Measurements from ENCODE around the gene KIFAP3.
A peak's percentile ranks its signal among the peaks of the same experiment; 100 is the strongest.
"Not testable (repeated sequence)": the region's sequence is repeated elsewhere in the genome, so short reads cannot be mapped to it uniquely, and the experiment has no call there.

KIFAP3 gene

GRCh38 chr1:169924829-169925228 lies 149.7 kb downstream of the KIFAP3 start:
- DNase-seq (ENCODE audit: low read depth, low spot score) = no peak

- DNase-seq (ENCODE audit: low read depth, low spot score) = no peak
These were observed 150.4 kb downstream of the KIFAP3 start for GRCh38 chr1:169924063-169924462.

GRCh38 chr1:169921080-169921479 lies 153.4 kb downstream of the KIFAP3 start:
- no peak for DNase-seq (ENCODE audit: low read depth, low spot score)

- no peak for DNase-seq (ENCODE audit: low read depth, low spot score)
These were observed 155.6 kb downstream of the KIFAP3 start for GRCh38 chr1:169918927-169919326.

- not testable (repeated sequence) for DNase-seq (ENCODE audit: low read depth, low spot score)
These were observed 156.3 kb downstream of the KIFAP3 start for GRCh38 chr1:169918220-169918619.

GRCh38 chr1:169915150-169915549 lies 159.3 kb downstream of the KIFAP3 start:
- DNase-seq (ENCODE audit: low read depth, low spot score) = no peak

- no peak for DNase-seq (ENCODE audit: low read depth, low spot score)
These were observed 160.0 kb downstream of the KIFAP3 start for GRCh38 chr1:169914531-169914930.

- DNase-seq (ENCODE audit: low read depth, low spot score) = no peak
These were observed 165.0 kb downstream of the KIFAP3 start for GRCh38 chr1:169909499-169909898.

GRCh38 chr1:169906938-169907337 lies 167.6 kb downstream of the KIFAP3 start:
- no peak for DNase-seq (ENCODE audit: low read depth, low spot score)

- DNase-seq (ENCODE audit: low read depth, low spot score) = no peak
These were observed 169.7 kb downstream of the KIFAP3 start for GRCh38 chr1:169904834-169905233.

GRCh38 chr1:169902751-169903150 lies 171.7 kb downstream of the KIFAP3 start:
- no peak for DNase-seq (ENCODE audit: low read depth, low spot score)

- no peak for DNase-seq (ENCODE audit: low read depth, low spot score)
These were observed 173.4 kb downstream of the KIFAP3 start for GRCh38 chr1:169901115-169901514.

GRCh38 chr1:169900571-169900970 lies 173.9 kb downstream of the KIFAP3 start:
- no peak for DNase-seq (ENCODE audit: low read depth, low spot score)

- no peak for DNase-seq (ENCODE audit: low read depth, low spot score)
These were observed 174.8 kb downstream of the KIFAP3 start for GRCh38 chr1:169899519-169900217.

- no peak for DNase-seq (ENCODE audit: low read depth, low spot score)
These were observed 178.5 kb downstream of the KIFAP3 start for GRCh38 chr1:169896013-169896412.

- DNase-seq (ENCODE audit: low read depth, low spot score) = no peak
These were observed 179.9 kb downstream of the KIFAP3 start for GRCh38 chr1:169894424-169895145.

- DNase-seq (ENCODE audit: low read depth, low spot score) = peak; percentile 69
These were observed 180.7 kb downstream of the KIFAP3 start, which contains the start of gene SCYL3 for GRCh38 chr1:169893645-169894423. SCYL3 (minus strand) TSS chr1:169893896; CDS start chr1:169888840, 5,056 bp downstream.

GRCh38 chr1:169892927-169893644 lies 181.4 kb downstream of the KIFAP3 start:
- no peak for DNase-seq (ENCODE audit: low read depth, low spot score)

GRCh38 chr1:169892176-169892926 lies 182.1 kb downstream of the KIFAP3 start:
- DNase-seq (ENCODE audit: low read depth, low spot score) = no peak

GRCh38 chr1:169891539-169891885 lies 183.0 kb downstream of the KIFAP3 start:
- DNase-seq (ENCODE audit: low read depth, low spot score) = no peak
